Duodenal mucosa (tissue), 2 donors: Measurements from ENCODE around the gene ANKRD12.

ENCODE experiments used
- H3K27ac ChIP-seq: one replicate; pipeline ENCODE4 v1.7.0; 2013; ENCODE audit warnings: low read depth, low read length
- H3K27me3 ChIP-seq, 2 donors: one replicate each; pipeline ENCODE4 v1.7.0; 2013; ENCODE audit warnings: low read length in 2 of 2, control low read depth in 1 of 2; ENCODE audit not compliant: insufficient read depth in 2 of 2, control insufficient read depth in 1 of 2
- H3K36me3 ChIP-seq, 2 donors: one replicate each; pipeline ENCODE4 v1.7.0; 2013; ENCODE audit warnings: low read length in 2 of 2, control low read depth in 1 of 2; ENCODE audit not compliant: insufficient read depth in 2 of 2, control insufficient read depth in 1 of 2
- H3K4me1 ChIP-seq, 2 donors: one replicate each; pipeline ENCODE4 v1.7.0; 2013; ENCODE audit warnings: low read length in 2 of 2, control low read depth in 1 of 2; ENCODE audit not compliant: insufficient read depth in 2 of 2, control insufficient read depth in 1 of 2
- H3K4me3 ChIP-seq, 2 donors: one replicate each; pipeline ENCODE4 v1.7.0; 2013; ENCODE audit warnings: low read length in 2 of 2, low read depth in 1 of 2
- H3K9ac ChIP-seq, 2 donors: one replicate each; pipeline ENCODE4 v1.7.0; 2013; ENCODE audit warnings: low read length in 2 of 2, low read depth in 1 of 2
- H3K9me3 ChIP-seq, 2 donors: one replicate each; pipeline ENCODE4 v1.7.0; 2013; ENCODE audit warnings: low read length in 2 of 2, control low read depth in 1 of 2; ENCODE audit not compliant: control insufficient read depth in 1 of 2

The ANKRD12 gene

DNA sequence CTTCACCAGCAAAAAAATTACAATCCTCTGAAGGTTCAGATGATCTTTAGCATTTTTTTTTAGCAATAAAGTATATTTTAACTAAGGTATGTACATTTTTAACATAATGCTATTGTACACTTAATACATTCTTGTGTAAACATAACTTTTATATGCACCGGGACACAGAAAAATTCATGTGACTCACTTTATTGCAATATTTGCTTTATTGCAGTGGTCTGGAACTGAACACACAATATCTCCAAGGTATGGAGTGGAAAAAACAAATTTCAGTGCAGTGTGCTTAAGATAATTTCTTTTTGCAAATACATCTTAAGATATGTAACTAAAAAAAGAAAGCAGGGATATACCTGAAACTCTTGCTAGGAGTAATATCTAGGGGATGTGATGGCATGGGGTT is 192.9 kb downstream of the ANKRD12 start:
- Histone ChIP-seq H3K4me3 (no peak overlapping the region), H3K9ac (no peak overlapping the region), H3K9me3 (peaks cover 3 to 4% of the 10 kb centered on the region in 2 donors), H3K27ac (no peak overlapping the region), H3K36me3 (no peaks in the 10 kb centered on the region), H3K27me3 (no peaks in the 10 kb centered on the region), H3K4me1 (no peaks in the 10 kb centered on the region)

DNA sequence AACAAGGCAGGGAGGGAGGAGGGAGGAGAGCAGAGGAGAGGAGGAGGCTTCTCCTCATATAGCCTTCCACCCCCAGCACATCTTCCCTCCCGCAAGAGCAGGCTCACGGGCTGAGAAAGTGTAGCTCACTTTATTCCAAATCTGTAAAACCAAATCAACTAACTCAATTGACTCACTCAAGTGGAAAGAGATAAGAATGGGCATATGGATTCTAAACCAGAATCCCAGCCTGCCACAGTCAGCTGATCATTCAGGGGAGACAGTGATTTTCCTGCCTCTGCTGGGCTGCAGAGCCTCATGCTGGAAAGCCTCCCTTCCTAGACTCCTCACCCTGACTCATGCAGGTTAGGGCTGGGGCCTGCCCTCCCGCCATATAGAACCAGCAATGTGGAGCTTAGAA is 193.8 kb downstream of the ANKRD12 start:
- Histone ChIP-seq H3K27ac (no peak overlapping the region), H3K4me3 (no peak overlapping the region), H3K36me3 (no peaks in the 10 kb centered on the region), H3K9me3 (peaks cover 3 to 4% of the 10 kb centered on the region in 2 donors), H3K27me3 (no peaks in the 10 kb centered on the region), H3K9ac (no peak overlapping the region), H3K4me1 (peaks cover 3% of the 10 kb centered on the region in 2 donors)

DNA sequence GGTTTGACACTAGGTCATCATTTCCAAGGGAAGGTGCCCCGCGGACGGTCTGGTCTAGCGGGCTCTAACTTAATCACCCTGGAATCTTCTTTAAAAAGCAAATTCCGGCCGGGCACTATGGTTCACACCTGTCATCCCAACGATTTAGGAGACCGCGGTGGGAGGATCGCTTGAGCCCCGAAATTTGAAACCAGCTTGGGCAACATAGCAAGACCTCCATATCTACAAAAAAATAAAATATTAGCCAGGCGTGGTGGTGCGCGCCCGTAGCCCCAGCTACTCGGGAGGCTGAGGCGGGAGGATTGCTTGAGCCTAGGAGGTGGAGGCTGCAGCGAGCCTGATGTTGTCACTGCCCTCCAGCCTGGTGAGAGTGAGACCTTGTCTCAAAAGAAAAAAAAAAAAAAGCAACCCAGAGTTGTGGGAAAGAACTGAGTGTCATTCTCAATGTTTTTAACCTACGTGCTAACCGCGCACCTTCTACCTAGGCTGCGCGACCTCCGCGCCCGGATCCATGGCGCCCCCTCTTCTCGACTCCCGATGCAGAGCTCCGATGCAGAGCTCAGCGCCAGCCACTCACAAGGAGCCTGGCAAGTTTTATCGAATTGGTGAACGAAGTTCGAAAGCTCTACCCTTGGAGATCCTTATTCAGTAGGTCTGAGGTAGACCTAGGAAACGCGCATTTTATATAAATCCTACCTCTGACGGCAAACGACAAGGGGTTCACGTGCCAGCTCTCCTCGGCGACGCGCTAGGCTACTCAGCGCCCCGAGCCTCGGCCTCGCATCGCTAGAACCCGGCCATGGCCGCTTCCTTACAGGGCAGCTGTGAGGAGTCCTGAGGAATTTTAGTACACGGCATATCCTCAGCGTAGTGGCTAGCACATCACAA is 197.1 kb downstream of the ANKRD12 start:
- H3K27me3 ChIP-seq, result no peaks in the 10 kb centered on the region
- no peaks in the 10 kb centered on the region for H3K36me3 ChIP-seq
- peaks cover 9 to 13% of the 10 kb centered on the region in 2 donors for H3K4me1 ChIP-seq
- H3K27ac ChIP-seq, result peak overlapping the region; percentile 42
- H3K9ac ChIP-seq, result peak overlapping the region; percentile 71 to 77
- H3K9me3 ChIP-seq, result peaks cover 0 to under 1% of the 10 kb centered on the region in 2 donors
- peak overlapping the region; percentile 78 to 90 for H3K4me3 ChIP-seq

DNA sequence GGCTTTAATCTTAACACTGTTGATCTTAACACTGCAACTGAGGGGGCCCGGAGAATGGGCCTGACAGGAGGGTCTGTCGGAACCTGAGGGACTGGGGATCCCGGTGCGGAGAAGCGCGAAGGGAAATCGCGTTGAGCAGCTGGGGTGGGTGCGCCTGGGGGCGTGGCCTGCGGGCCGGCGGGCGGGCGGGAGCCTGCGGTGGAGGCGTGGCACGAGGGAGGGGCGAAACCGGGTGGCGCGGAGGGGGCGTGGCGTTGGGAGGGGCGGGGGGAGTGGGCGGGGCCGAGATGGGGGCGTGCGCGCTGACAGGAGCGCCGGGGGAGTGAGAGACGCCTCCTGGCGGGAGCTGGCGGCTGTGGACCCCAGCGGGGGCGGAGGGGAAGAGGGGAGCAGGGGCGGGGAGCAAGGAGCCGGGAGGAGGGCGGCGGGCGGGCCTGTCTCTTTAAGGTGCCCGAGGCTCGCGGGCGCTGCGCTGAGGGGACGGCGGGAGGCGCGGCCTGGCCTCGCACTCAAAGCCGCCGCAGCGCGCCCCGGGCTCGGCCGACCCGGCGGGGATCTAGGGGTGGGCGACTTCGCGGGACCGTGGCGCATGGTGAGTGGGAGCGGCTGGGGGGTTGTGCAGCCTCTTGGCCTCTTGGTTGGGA is 197.9 kb downstream of the ANKRD12 start, which contains the start of gene TWSG1:
TWSG1 (plus strand) TSS at position 445 of the 644 bp plus-strand sequence. CDS start 2,457 bp downstream, outside the sequence.
- Histone ChIP-seq H3K4me1 (peaks cover 9 to 13% of the 10 kb centered on the region in 2 donors), H3K4me3 (peak within 1 kb of the TSS; percentile 78 to 90), H3K27ac (peak within 1 kb of the TSS; percentile 73), H3K9ac (peak within 1 kb of the TSS; percentile 71 to 77), H3K9me3 (no peaks in the 10 kb centered on the region), H3K36me3 (no peaks in the 10 kb centered on the region), H3K27me3 (no peaks in the 10 kb centered on the region)

GRCh38 chr18:9334973-9335696 is 198.6 kb downstream of the ANKRD12 start:
- Histone ChIP-seq H3K4me1 (peaks cover 9 to 13% of the 10 kb centered on the region in 2 donors), H3K27me3 (no peaks in the 10 kb centered on the region), H3K4me3 (peak overlapping the region; percentile 72 to 81), H3K27ac (peak overlapping the region; percentile 73), H3K9ac (peak overlapping the region; percentile 30 to 40), H3K9me3 (no peaks in the 10 kb centered on the region), H3K36me3 (no peaks in the 10 kb centered on the region)
